ENCODE measurements around the gene KIAA1755. TPM values are rescaled to one million over a fixed set of nuclear protein-coding genes. Genes with fewer than 3 reads are reported as not detected.

KIAA1755 gene
- total and polyA plus RNA-seq, 10 of the 15 experiments (the other 5 are each of a cell fraction or from before 2014, with no cell fraction given) = not detected

DNA sequence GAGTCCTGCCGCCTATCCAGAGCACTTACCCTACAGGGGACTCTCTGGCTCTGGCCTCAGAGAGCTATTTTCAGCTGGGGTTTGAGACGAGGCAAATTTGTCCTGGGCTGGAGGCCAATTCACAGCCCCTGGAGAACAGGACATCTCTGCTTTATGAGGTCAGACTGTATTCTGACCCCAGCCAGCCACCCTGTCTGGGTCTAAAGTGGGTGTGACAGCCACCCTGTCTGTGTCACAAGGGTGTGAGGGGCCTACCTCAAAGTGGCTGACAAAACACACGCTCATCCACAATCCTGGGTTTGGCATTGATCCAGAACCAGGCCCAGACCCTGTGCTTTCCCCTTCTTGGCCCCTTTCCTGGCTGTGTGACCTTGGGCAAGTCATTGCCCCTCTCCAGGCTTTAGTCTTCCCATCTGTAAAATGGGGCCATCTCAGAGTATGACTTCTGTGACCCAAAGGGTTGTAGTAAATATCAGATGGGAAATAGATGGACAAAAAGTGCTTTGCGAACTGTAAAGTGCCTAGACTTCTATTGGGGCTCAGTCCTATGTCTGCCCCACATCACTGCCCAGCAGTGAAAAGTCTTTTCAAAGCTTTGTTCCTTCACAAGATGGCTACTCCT lies 51.4 kb downstream of the KIAA1755 start (continued):
- TF ChIP-seq, protein P1, sequence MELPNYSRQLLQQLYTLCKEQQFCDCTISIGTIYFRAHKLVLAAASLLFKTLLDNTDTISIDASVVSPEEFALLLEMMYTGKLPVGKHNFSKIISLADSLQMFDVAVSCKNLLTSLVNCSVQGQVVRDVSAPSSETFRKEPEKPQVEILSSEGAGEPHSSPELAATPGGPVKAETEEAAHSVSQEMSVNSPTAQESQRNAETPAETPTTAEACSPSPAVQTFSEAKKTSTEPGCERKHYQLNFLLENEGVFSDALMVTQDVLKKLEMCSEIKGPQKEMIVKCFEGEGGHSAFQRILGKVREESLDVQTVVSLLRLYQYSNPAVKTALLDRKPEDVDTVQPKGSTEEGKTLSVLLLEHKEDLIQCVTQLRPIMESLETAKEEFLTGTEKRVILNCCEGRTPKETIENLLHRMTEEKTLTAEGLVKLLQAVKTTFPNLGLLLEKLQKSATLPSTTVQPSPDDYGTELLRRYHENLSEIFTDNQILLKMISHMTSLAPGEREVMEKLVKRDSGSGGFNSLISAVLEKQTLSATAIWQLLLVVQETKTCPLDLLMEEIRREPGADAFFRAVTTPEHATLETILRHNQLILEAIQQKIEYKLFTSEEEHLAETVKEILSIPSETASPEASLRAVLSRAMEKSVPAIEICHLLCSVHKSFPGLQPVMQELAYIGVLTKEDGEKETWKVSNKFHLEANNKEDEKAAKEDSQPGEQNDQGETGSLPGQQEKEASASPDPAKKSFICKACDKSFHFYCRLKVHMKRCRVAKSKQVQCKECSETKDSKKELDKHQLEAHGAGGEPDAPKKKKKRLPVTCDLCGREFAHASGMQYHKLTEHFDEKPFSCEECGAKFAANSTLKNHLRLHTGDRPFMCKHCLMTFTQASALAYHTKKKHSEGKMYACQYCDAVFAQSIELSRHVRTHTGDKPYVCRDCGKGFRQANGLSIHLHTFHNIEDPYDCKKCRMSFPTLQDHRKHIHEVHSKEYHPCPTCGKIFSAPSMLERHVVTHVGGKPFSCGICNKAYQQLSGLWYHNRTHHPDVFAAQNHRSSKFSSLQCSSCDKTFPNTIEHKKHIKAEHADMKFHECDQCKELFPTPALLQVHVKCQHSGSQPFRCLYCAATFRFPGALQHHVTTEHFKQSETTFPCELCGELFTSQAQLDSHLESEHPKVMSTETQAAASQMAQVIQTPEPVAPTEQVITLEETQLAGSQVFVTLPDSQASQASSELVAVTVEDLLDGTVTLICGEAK (IDR thresholded peaks at IDR 0.05; ENCODE audit: borderline replicate concordance) = no peak

DNA sequence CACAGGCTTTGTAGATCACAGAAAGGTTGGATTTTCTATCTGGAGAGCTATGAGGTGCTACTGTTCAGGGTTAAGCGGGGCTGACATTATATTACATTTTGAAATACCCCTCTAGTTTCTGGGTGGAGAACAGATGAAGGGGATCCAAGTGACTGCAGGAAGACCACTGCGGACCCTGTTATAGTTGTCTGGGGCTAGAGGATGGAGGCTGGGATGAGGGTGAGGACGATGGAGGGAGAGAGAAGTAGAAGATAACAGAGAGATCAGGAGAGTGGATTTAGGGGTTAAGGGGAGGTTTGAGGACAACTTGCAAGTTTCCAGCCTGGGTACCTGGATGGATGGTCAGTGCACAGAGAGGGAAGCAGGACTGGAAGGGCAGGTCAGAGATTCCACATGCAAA lies 52.0 kb downstream of the KIAA1755 start:
- ChIA-PET SMC1A (ENCODE audit: uncharacterized antibody, unreplicated experiment) (interaction anchor here (1.1 kb wide), 1 partner anchor 174 kb away, joined by 3 read pairs; no protein-coding TSS in a partner anchor), RAD21 (ENCODE audit: unreplicated experiment) (no interaction called here), POLR2A (no interaction called here), CTCF (interaction anchor here (1.3 kb wide), 1 partner anchor 18 kb away, joined by 3 read pairs; no protein-coding TSS in a partner anchor)
- Histone ChIP-seq H3K36me3 (ENCODE audit: control insufficient read depth in 2 of 2, insufficient read depth in 2 of 2, low read length in 1 of 2) (no peaks in the 10 kb centered on the region), H3K4me3 (no peak overlapping the region), H3K9me3 (replicated peaks; ENCODE audit: control insufficient read depth, insufficient read depth, low read length) (no peaks in the 10 kb centered on the region), H3K27me3 (replicated peaks in 1 of 2; ENCODE audit: control insufficient read depth in 2 of 2, insufficient read depth in 2 of 2, low read length in 1 of 2) (no peaks in the 10 kb centered on the region; a peak in 1 of 4 replicates), H3K79me2 (ENCODE audit: control insufficient read depth, insufficient read depth, low read length) (no peaks in the 10 kb centered on the region), H3K9ac (ENCODE audit: control insufficient read depth, insufficient read depth, low read length) (no peak overlapping the region), H4K20me1 (ENCODE audit: control insufficient read depth, insufficient read depth) (no peaks in the 10 kb centered on the region), H3K4me2 (ENCODE audit: control insufficient read depth, insufficient read depth) (no peak overlapping the region), H3K27ac (ENCODE audit: control insufficient read depth, insufficient read depth) (no peak overlapping the region), H2AFZ (ENCODE audit: control insufficient read depth, low read depth, low read length) (no peak overlapping the region), H3K4me1 (ENCODE audit: control insufficient read depth, insufficient read depth, low read length) (no peaks in the 10 kb centered on the region)
- FAIRE-seq = no peak
- in situ Hi-C loops (cut with MboI) = no loop called here
- no peak for DNase-seq (ENCODE audit: low read depth, low spot score)
- TF ChIP-seq SUZ12 (IDR thresholded peaks at IDR 0.05; ENCODE audit: unreplicated experiment) = no peak
- TF ChIP-seq FOS (IDR thresholded peaks at IDR 0.05; ENCODE audit: borderline replicate concordance, extremely low read depth, insufficient read length) = no peak
- no peak for TF ChIP-seq FOXM1 (IDR thresholded peaks at IDR 0.05; ENCODE audit: low read depth, low read length)
- TF ChIP-seq PML (IDR thresholded peaks at IDR 0.05; ENCODE audit: low read length) = no peak
- no peak for TF ChIP-seq RFX5 (IDR thresholded peaks at IDR 0.05; ENCODE audit: low read depth, low read length)
- TF ChIP-seq HDAC6 (IDR thresholded peaks at IDR 0.05; ENCODE audit: unreplicated experiment) = no peak
- TF ChIP-seq PAX8 (IDR thresholded peaks at IDR 0.05) = no peak
- no peak for TF ChIP-seq CBX3 (IDR thresholded peaks at IDR 0.05; ENCODE audit: borderline replicate concordance, low read depth)
- TF ChIP-seq CHD4 (IDR thresholded peaks at IDR 0.05) = no peak
- no peak for TF ChIP-seq CHD2 (IDR thresholded peaks at IDR 0.05; ENCODE audit: borderline replicate concordance, low read depth, low read length)
- WGBS (ENCODE audit: insufficient coverage, insufficient replicate concordance, low lambda C conversion rate, missing lambda C conversion rate) = 30% methylated on average over 3 of the region's 3 CpGs
- no TSS peak for BruUV-seq (replicated peaks)
- intact Hi-C loops (cut with micrococcal nuclease; ENCODE audit: unreplicated experiment) = no loop called here
- ATAC-seq = no peak

Data from GM12878 (cell line).